HG03175 (cell line): Measurements from ENCODE around the gene CPXM1.

ENCODE experiments used
- ATAC-seq: cut with Tn5 transposase; IDR thresholded peaks from one replicate; pipeline ENCODE4 v1.9.1; 2021; ENCODE audit warnings: mild to moderate bottlenecking, moderate library complexity; ENCODE audit not compliant: unreplicated experiment

CPXM1 gene

DNA sequence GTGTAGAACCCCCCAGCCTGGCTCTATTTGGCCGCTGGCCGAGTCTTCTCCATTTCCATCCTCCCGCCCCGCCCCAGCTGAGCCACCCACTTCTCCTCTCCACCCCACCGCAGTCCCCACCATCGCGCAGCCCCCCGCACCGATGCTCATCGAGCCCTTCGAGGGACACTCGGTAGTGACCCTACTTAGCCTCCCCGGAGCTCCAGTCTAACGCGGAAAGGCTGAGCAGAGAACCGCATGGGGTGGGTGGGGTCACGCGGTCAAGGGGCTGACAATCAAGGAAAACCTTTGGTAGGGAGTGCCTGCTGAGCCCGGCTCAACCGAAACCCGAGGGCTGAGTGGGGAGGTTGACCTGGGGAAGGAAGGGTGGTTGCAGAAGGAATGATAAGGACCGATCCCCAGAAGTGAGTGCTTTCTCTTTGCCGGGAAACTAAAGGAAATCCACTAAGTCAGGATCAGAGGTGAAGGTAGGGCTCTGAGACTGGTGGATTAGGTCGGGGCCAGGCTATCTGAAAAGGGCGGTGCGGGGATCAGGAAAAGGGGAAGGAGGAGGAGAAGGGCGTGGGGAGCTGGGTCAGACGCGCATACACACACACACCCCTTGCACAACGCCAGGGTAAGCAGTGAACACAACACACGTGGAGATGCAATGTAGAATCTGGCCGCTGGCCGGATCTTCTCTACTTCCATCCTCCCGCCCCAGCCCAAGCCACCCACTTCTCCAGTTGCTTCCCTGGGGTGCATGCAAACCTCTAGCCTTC lies 49.8 kb downstream of the CPXM1 start:
- no peak for ATAC-seq

DNA sequence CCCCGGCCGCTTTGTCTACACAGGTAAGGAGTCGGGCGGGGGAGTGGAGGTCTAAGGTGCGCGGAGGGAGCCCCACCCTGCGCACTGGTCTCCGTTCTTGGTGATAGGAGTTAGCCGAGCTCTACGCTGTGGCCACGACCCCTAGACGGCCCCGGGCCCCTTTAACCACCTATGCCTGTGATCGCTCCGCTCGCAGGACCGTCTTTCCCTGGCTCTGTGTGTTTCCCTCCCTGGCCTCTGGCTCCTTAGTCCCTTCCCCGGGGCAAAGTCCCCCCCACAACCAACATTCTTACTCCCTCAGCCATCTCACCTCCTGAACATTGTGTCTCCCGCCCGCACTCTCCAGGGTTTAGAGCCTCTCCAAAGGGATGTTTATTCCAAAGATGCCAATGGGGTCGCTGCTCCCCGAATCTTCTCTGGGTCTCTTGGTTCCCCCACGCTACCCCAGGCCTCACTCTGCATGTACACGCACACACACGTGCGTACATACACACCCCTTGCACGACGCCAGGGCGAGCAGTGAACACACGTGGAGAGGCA lies 50.4 kb downstream of the CPXM1 start:
- ATAC-seq: no peak

DNA sequence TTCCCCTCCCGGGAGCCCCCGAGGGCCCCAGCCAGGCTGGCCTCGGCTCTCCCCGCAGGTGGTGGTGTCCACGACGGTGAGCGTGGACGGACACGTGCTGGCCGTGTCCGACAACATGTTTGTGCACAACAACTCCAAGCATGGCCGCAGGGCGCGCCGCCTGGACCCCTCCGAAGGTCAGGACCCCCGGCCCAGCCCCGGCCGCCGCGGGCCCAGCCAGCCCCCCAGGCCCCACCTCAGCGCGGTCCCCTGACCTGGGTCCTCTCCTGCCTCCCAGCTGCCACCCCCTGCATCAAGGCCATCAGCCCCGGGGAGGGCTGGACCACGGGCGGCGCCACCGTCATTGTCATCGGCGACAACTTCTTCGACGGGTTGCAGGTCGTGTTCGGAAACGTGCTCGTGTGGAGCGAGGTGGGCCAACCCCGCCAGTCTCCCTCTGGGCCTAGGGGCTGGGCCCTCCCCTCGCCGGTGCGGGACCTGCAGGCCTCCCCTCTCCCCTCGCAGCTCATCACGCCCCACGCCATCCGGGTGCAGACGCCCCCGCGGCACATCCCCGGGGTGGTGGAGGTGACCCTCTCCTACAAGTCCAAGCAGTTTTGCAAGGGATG lies 51.0 kb downstream of the CPXM1 start:
- no peak for ATAC-seq

DNA sequence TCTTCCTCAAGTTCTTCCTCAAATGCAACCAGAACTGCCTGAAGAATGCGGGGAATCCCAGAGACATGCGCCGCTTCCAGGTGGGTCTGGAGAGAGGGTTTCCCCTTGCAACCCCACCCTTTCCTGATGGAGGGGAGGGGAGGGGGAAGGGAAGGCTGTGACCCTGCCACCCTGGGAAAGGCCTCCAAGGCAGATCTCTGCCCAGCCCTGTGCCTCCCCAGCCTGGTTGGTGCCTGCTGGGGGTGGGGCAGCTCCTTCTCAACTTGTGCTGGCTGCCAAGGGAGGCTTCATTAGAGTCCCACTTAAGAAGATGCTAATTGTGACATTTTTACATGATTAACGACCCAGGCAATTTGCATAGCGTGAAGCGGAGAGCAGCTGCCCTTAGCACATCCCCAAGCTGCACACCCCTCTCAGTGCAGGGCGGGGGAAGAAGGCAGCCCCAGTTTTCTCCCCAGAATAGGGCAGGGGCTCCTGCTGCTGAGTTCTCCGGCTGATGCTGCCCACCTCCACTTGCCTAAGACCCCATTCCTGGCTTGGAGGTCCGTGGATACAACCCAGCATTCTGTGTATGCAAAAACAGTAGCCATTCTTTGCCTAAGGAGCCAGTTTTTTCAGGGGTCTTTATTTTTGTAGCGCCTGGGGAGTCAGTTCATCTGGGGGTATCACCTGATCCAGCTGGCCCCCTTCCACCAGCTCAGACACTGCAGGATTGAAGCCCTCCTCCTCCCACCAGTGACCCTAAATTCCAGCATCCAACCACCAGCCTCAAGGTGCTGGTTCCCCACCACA lies 51.7 kb downstream of the CPXM1 start:
- no peak for ATAC-seq

DNA sequence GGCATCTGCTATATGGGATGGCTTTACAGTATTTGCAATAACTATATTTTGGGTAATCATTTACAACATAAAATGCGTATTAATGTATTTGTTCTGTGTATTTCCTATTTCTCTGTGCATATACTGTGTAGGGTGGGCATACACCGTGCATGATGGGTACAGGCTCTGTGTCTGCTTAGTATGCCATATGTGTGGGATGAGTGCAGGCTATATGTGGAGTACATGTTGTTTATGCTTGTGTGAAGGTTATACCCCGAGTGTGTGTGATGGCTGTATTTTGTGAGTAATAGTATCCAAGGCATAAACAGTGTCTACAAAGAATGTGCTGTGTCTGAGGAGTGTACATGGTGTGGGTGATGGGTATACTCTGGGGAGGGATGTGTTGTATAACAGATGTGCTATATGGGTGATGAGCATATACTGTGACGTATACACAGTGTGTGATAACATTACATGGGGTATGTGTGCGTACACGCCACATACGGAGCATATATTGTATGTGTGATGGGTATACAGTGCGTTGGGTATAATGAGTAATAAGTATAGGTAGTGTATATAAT lies 52.7 kb downstream of the CPXM1 start:
- ATAC-seq: no peak

DNA sequence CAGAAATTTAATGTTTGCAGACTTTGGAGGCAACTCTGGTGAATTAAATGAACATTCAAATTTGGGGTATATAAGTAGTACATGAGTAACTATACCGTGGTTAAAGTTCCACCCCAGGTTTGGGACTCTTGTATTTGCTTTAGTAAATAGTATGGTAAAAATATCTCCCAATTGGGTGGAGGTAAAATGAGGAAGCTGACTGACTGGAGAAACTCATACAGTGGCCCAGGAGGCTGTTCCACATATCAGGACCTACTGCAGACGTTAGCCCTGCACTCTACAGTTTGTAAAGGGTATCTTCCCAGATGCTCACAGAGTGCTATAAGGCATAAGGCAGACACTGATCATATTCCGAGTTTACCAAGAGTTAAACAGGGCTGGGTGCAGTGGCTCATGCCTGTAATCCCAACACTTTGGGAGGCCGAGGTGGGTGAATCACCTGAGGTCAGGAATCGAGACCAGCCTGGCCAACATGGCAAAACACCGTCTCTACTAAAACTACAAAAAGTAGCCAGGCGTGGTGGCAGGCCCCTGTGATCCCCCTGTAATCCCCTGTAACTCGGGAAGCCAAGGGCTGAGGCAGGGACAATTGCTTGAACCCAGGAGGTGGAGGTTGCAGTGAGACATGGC lies 53.7 kb downstream of the CPXM1 start:
- ATAC-seq: no peak

DNA sequence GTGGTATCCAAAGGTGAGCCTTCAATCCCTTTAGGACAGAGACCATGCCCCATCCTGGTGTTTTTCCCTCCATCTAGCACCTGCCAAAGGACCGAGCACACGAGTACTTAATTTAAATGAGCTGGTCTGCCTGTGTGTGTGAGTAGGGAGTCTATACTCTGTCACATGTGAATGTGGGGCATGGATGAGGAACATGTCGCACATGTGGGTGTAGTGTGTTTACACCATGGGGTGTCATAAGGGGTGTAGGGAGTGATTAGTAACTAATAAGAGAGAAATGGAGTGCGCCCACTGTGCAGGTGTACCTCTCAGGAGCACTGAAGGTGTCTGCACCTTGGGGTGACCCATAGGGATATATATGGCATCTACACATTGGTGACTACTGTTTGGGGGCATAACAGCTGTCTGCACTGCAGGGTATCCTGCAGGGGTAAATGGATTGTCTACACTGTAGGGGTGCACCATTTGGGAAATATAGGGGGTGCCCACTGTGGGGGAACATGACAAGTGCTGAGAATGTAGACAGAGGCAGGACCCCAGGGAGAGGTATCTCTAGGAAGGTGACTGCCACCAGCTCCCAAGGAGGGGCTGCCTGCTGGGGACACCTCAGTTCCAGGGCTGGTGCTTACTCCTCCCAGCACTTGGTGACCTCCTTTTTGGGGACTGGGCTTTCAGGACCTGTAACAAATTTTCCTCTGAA lies 54.3 kb downstream of the CPXM1 start:
- ATAC-seq: no peak

DNA sequence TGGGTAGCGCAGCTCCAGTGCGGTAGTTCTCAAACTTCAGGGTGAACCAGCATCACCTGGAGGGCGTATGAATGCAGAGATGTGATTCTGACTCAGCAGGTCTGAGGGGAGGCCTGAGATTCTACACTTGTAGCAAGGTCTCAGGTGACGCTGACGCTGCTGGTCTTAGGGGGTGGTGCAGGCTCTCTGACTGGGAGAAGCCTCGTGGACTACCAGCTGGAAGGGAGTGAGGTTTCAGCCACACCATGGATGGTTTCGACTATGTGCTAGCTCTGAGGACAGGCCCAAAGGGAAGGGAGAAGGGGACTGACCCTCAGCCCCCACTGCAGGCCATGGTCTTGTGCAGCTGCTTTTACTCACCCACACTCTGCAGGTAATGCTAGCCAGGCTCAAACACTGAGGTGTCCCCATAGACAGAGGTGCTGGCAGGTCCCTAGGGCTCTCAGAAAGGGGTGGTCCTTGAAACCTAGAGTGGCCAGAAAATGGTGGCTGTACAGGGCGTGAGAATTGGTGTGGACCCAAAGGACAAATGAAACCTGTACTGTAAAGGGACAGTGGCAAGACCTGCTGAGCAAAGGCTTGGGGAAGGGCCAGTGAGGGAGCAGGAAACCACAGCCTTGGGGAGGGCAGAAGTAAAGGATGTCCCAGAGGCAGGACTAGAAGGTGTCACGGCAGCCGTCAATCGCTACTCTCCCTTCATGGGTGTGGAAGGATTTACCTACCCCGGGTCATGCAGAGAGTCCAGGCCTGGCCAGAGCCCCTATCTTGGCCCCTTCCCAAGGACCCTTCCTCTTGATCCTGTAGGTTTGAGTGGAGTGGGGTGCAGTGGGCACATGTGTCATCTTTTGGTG lies 55.1 kb downstream of the CPXM1 start:
- ATAC-seq: no peak
